NCI-H2227 treated with DMSO at 0.1 percent for 48 hours (cell line): ENCODE data around the gene TEX51.

ENCODE experiments used
- DNase-seq: peaks from one replicate; lab custom pipeline; 2025; lab: John Stamatoyannopoulos, UW

TEX51 gene

GRCh38 chr2:126898636-126899035, at the start of gene TEX51:
Gene TEX51, plus strand, starts transcription at chr2:126898890. Its CDS starts 29 bp downstream, at chr2:126898919.
- no peak for DNase-seq

GRCh38 chr2:126849054-126849453, 49.6 kb upstream of the TEX51 start:
- DNase-seq: no peak

GRCh38 chr2:126849486-126849885, 49.2 kb upstream of the TEX51 start:
- DNase-seq: no peak

DNA sequence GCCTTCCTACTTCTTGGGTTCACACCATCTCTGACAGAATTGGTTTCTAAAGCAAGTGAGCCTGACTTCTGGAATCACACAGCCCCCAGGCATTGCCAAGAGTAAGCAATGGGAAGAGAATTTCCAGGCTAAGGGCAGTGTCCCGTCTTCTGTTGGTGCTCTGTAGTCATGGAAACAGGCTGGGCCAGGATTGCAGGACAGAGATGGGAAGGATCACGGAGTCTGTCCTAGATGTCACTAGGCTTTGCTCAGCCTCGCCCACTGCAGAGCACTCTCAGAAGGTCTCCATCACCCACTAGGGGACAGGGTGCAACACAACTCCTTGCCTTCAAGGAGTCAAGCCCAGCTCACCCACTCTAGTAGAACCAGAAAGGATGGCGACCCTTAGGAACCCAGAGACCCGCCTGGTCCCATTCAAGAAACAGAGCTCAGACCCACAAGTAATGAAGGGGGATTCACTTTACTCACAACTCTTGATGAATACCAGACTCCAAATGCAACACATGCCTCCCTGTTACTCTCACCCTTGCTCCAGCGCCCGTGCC, 48.6 kb upstream of the TEX51 start:
- DNase-seq: no peak

GRCh38 chr2:126850940-126851339, 47.8 kb upstream of the TEX51 start:
- no peak for DNase-seq

DNA sequence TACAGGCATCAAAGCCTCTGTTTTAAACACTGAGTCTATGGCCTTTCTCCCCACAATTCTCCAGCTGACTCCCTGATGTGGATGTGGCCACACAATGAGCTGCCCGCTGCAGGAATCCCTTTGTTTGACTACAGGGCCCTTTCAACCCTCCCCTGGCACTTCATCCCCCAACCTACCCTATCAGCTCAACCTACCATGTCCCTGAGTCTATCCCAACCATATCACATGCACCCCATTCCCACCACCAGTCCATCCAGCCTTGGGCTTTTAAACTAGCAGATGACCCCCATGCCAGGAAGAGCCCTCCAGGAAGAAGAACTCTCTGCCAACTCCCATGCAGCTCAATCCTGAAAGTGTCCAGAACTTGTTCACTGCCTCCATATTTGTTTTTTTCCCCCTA, 46.9 kb upstream of the TEX51 start:
- DNase-seq: no peak

- DNase-seq: no peak
Observed at GRCh38 chr2:126852361-126852760, 46.3 kb upstream of the TEX51 start.

GRCh38 chr2:126855606-126856005, 43.1 kb upstream of the TEX51 start:
- no peak for DNase-seq

GRCh38 chr2:126856403-126856802, 42.3 kb upstream of the TEX51 start:
- no peak for DNase-seq

DNA sequence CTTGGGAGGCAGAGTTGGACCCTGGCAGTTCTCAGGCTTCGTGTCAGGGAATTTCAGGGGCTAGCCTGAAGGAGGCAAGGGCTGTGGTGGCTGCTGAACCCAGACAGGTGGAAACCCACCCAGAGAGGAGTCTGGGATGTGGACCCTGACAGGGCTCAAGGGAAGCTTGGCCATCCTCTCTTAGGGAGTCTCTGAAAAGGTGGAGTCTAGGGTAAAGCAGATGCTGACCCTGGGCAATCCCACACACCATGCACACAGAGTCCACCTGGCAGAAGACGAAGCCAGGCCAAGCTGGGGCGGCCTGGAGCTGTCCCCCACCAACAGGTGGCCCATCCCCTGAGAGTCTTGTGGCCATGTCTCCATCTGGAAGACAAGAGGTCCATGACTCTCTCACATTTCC, 41.2 kb upstream of the TEX51 start:
- no peak for DNase-seq

- no peak for DNase-seq
Observed at GRCh38 chr2:126858013-126858412, 40.7 kb upstream of the TEX51 start.

- no peak for DNase-seq
Observed at GRCh38 chr2:126858436-126858835, 40.3 kb upstream of the TEX51 start.

- no peak for DNase-seq
Observed at GRCh38 chr2:126858991-126859390, 39.7 kb upstream of the TEX51 start.

DNA sequence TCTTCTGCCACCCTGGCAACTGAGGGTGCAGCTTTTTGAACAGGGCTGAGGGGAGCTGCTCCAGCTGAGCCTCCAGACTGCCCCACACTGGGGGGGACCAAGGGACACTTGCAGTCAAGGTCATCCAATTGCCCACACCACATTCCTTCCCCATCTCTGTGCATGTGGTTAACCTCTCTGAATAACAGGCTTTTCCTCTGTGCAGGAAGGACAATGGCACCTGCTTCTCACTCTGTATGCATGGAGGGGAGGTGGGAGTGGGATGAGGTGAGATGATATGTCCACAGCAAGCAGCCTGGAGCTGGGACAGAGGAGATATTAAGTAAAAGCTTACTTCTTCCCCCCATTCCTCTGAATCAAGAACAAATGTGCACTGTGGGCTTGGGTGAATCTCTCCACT, 39.1 kb upstream of the TEX51 start:
- no peak for DNase-seq

GRCh38 chr2:126860385-126860784, 38.3 kb upstream of the TEX51 start:
- no peak for DNase-seq

DNA sequence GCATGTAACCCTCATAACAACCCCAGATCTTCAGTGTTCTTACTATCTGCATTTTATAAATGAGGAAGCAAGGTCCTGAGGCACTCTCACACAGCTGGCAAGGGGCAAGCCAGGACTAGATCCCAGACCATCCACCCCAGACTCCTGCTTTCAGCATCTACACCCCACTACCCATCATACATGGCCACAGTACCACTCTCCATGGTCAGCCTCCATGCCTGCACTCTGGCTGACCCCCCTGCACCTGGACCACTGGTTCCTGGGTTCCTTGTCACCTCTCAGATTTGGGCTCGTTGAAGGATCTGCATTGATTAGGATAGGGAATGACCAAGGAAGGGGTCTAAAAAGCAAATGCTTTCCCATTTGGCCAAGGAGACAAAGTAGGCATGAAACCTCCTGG, 36.0 kb upstream of the TEX51 start:
- DNase-seq: no peak

- no peak for DNase-seq
Observed at GRCh38 chr2:126863336-126864015, 35.2 kb upstream of the TEX51 start.

DNA sequence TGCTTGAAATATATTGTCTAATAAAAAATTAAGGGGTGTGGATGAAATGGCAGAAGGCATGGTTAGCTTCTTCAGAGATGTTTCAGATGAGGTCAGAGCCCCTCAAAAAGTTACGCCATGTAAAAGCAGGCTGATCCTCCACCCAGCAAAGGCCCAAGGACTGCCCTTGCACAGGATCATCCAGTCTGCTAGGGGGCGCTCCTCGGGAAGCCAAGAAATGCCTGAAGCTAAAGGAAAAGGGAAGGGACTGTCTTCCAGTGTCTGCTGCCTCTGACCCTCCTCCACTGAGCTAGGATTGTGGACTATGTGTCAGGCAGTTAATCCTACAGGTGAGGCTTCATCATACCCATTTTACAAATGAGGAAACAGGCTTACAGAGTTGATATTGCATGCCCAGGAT, 33.8 kb upstream of the TEX51 start:
- no peak for DNase-seq

DNA sequence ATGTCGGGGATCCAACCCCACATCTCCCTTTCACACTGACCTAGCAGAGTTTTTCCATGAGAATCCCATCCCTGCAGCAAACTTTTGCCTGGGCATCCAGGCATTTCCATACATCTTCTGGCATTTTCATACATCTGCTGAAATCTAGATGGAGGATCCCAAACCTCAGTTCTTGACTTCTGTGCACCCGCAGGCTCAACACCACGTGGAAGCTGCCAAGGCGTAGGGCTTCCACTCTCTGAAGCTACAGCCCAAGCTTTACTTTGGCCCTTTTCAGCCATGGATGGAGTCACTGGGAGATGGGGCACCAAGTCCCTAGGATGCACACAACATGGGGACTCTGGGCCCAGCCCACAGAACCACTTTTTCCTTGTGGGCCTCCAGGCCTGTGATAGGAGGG, 32.2 kb upstream of the TEX51 start:
- no peak for DNase-seq

- DNase-seq: no peak
Observed at GRCh38 chr2:126874961-126875360, 23.7 kb upstream of the TEX51 start.

- no peak for DNase-seq
Observed at GRCh38 chr2:126876631-126877030, 22.1 kb upstream of the TEX51 start.

- no peak for DNase-seq
Observed at GRCh38 chr2:126877041-126877440, 21.6 kb upstream of the TEX51 start.

- DNase-seq: no peak
Observed at GRCh38 chr2:126877861-126878565, 20.7 kb upstream of the TEX51 start.

DNA sequence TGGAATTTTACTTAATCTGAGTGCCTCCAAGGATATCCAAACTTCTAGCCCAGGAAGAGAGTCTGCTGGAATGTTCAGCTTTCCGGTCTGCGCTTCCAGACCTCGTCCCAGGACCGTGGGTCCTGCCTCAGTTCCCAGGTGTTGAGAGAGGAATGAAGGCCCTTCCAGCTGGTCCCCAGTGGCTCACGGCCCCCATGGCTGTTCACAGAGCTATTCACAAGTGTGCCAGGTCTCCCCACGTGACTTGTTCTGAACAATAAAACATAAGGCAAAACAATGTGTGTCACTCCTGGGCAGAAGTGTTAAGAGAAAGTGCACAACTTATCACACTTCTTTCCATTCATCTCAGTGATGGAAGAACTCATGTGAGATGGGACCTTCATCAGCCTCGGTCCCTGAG, 20.1 kb upstream of the TEX51 start:
- DNase-seq: no peak
